Measurements from ENCODE around the gene RALB. TPM values are rescaled to one million over a fixed set of nuclear protein-coding genes. Genes with fewer than 3 reads are reported as not detected.

RALB gene
- total RNA-seq, 1 experiment from 2014 or later: 24.6 TPM

- Histone ChIP-seq H2BK120ac (ENCODE audit: low read depth, low read length, poor library complexity, severe bottlenecking) (no peak overlapping the region), H3T11ph (ENCODE audit: low read length) (no peak overlapping the region), H2BK15ac (ENCODE audit: low read depth, low read length) (no peak overlapping the region), H3K79me1 (ENCODE audit: insufficient read depth, low read depth, low read length, poor library complexity, severe bottlenecking) (no peaks in the 10 kb centered on the region), H4K91ac (ENCODE audit: insufficient read length, low read depth, low read length) (no peak overlapping the region), H3K79me2 (ENCODE audit: insufficient read depth, low read length) (no peaks in the 10 kb centered on the region), H3K4me2 (ENCODE audit: insufficient read depth, insufficient read length, low read length) (no peak overlapping the region), H2AFZ (ENCODE audit: low read length) (no peak overlapping the region), H3K27me3 (ENCODE audit: insufficient read depth, low read length) (peaks cover 6% of the 10 kb centered on the region; the same call in 1 of the 2 replicates), H2BK20ac (ENCODE audit: low read depth, low read length, poor library complexity, severe bottlenecking) (no peak overlapping the region), H3K27ac (ENCODE audit: insufficient read length, low read depth, low read length) (no peak overlapping the region), H2BK5ac (ENCODE audit: insufficient read length, low read length) (no peak overlapping the region), H3K4me1 (ENCODE audit: insufficient read depth, low read length) (no peaks in the 10 kb centered on the region), H2BK12ac (ENCODE audit: insufficient read length, low read depth, low read length) (no peak overlapping the region), H3K4ac (ENCODE audit: low read depth, low read length) (no peak overlapping the region), H3K9me3 (ENCODE audit: control insufficient read depth, low read depth, low read length) (no peaks in the 10 kb centered on the region), H3K18ac (ENCODE audit: insufficient read length, low read depth, low read length) (no peak overlapping the region), H3K9ac (ENCODE audit: extremely low read depth, insufficient read length, low read length) (no peak overlapping the region), H4K20me1 (ENCODE audit: control insufficient read depth, insufficient read depth, insufficient read length) (peaks cover 2% of the 10 kb centered on the region), H3K23ac (ENCODE audit: insufficient read length, low read depth, low read length) (no peak overlapping the region), H3K56ac (ENCODE audit: insufficient read length, low read depth, low read length) (no peak overlapping the region), H4K8ac (replicated peaks; ENCODE audit: insufficient read length, low read depth, low read length) (no peak overlapping the region), H3K14ac (ENCODE audit: insufficient read depth, low read length) (no peak overlapping the region), H3K23me2 (ENCODE audit: insufficient read length, low read depth, low read length, poor library complexity, severe bottlenecking) (peaks cover 4% of the 10 kb centered on the region), H2AK5ac (ENCODE audit: insufficient read length, low read length) (no peak overlapping the region), H4K5ac (ENCODE audit: insufficient read length, low read depth, low read length) (no peak overlapping the region)
- no peak overlapping the region for H3K4me3 Mint-ChIP-seq
- H3K36me3 Mint-ChIP-seq (ENCODE audit: insufficient read depth in 1 of 3, low read depth in 3 of 3): no peaks in the 10 kb centered on the region; a peak in 1 of 7 replicates
- H3K27ac Mint-ChIP-seq: no peak overlapping the region
- no peak for TF ChIP-seq CTCF (conservative IDR thresholded peaks at IDR 0.05)
- no peaks in the 10 kb centered on the region; a peak in 2 of 5 replicates for H3K9me3 Mint-ChIP-seq
- no peak for DNase-seq
- H3K27me3 Mint-ChIP-seq (ENCODE audit: low read depth): peaks cover 73% of the 10 kb centered on the region
- H3K4me1 Mint-ChIP-seq: peaks cover 13 to 32% of the 10 kb centered on the region in 2 experiments
Measured at GRCh38 chr2:120317180-120317533, 64.5 kb downstream of the RALB start.

Measured in H9 (cell line).